Measurements from ENCODE around the gene DYNLRB2.

DYNLRB2 gene
- long read RNA-seq = 0 reads

DNA sequence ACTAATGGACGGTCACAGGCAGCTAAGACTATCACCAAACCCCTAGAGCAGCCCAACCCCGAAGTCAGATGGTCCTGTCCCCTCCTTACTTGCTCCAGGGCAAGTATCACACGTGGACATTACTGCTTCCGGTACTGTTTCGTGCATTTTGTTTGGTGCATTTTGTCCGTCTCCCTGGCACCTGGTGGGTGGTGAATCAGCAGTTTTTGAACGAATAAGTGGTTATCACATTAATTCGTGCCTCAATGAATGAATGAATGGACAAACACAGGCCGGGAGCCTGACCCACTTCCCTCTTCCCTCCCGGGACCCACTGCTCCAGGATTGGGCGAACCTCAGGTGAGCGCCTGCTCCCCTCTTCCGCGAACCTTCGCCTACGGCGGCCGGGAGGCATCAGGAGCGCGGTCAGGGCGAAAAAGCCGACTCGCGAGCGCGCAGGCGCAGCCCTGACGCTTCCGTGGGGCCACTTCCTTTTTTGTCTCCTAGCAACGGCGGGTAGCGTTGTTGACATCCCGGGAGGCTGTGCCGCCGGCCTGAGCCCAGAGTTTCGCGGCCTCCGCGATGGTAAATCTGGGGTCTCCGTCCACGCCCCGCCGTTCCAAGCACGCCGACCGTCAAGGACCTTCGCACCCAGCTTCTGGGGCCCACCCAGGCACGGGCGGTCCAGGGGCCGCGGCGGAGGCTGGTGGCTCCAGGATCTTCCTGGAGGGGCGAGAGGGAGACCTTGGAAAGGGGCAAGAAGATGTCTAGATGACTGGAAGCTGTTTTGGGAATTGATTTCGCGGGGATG lies at the start of gene DYNLRB2:
Gene DYNLRB2, plus strand, starts transcription at position 478 of the 790 bp plus-strand sequence. Its CDS starts 84 bp downstream, at position 562.
- peak within 1 kb of the TSS; percentile 46 for H3K4me3 ChIP-seq (replicated peaks; ENCODE audit: insufficient read depth, low read length)
- DNase-seq (ENCODE audit: low read depth in 1 of 2, low spot score in 1 of 2) = peak; percentile 88 to 92
- peak within 1 kb of the TSS; percentile 71 for H3K27ac ChIP-seq (replicated peaks)
- TF ChIP-seq SPI1 (IDR thresholded peaks at IDR 0.05; ENCODE audit: borderline replicate concordance, low read depth) (peak; percentile 83), POLR2AphosphoS5 (IDR thresholded peaks at IDR 0.05; ENCODE audit: low read depth) (peak; percentile 54; the same call in 1 of the 2 replicates), GABPA (IDR thresholded peaks at IDR 0.05; ENCODE audit: low read depth) (peak; percentile 68)
- TF ChIP-seq, protein P1, sequence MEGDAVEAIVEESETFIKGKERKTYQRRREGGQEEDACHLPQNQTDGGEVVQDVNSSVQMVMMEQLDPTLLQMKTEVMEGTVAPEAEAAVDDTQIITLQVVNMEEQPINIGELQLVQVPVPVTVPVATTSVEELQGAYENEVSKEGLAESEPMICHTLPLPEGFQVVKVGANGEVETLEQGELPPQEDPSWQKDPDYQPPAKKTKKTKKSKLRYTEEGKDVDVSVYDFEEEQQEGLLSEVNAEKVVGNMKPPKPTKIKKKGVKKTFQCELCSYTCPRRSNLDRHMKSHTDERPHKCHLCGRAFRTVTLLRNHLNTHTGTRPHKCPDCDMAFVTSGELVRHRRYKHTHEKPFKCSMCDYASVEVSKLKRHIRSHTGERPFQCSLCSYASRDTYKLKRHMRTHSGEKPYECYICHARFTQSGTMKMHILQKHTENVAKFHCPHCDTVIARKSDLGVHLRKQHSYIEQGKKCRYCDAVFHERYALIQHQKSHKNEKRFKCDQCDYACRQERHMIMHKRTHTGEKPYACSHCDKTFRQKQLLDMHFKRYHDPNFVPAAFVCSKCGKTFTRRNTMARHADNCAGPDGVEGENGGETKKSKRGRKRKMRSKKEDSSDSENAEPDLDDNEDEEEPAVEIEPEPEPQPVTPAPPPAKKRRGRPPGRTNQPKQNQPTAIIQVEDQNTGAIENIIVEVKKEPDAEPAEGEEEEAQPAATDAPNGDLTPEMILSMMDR (IDR thresholded peaks at IDR 0.05; ENCODE audit: insufficient read depth, low read length) = no peak
- TF ChIP-seq, protein P2, sequence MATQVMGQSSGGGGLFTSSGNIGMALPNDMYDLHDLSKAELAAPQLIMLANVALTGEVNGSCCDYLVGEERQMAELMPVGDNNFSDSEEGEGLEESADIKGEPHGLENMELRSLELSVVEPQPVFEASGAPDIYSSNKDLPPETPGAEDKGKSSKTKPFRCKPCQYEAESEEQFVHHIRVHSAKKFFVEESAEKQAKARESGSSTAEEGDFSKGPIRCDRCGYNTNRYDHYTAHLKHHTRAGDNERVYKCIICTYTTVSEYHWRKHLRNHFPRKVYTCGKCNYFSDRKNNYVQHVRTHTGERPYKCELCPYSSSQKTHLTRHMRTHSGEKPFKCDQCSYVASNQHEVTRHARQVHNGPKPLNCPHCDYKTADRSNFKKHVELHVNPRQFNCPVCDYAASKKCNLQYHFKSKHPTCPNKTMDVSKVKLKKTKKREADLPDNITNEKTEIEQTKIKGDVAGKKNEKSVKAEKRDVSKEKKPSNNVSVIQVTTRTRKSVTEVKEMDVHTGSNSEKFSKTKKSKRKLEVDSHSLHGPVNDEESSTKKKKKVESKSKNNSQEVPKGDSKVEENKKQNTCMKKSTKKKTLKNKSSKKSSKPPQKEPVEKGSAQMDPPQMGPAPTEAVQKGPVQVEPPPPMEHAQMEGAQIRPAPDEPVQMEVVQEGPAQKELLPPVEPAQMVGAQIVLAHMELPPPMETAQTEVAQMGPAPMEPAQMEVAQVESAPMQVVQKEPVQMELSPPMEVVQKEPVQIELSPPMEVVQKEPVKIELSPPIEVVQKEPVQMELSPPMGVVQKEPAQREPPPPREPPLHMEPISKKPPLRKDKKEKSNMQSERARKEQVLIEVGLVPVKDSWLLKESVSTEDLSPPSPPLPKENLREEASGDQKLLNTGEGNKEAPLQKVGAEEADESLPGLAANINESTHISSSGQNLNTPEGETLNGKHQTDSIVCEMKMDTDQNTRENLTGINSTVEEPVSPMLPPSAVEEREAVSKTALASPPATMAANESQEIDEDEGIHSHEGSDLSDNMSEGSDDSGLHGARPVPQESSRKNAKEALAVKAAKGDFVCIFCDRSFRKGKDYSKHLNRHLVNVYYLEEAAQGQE (IDR thresholded peaks at IDR 0.05; ENCODE audit: insufficient replicate concordance, low read depth) = no peak
- no peaks in the 10 kb centered on the region for H3K27me3 ChIP-seq (ENCODE audit: insufficient read depth, poor library complexity, severe bottlenecking)

DNA sequence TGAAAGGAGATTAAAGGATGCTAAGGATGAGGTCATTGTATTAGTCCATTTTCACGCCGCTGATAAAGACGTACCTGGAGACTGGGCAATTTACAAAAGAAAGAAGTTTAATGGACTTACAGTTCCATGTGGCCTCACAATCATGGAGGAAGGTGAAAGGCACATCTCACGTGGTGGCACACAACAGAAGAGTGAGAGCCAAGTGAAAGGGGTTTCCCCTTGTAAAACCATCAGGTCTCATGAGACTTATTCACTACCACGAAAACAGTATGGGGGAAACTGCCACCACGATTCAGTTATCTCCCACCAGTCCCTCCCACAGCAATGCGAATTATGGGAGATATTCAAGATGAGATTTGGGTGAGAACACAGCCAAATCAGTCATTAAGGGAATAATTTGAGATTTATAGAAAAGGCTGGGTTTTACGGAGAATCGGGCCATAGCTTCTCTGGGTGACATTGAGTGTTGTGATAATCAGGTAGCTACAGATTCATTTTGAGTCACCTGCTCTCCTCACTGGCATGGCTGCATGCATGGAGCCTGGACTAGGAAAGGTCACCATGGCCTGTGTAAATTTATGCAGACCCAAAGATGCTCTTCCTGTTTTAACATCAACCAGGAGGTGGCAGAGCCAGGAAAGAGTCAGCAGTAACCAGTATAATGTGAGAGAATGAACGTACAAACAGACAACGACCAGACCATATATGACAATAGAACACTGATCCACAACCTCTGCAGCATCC lies 40.5 kb upstream of the DYNLRB2 start:
- no peak for DNase-seq (ENCODE audit: low read depth in 1 of 2, low spot score in 1 of 2)
- no peaks in the 10 kb centered on the region for H3K27me3 ChIP-seq (ENCODE audit: insufficient read depth, poor library complexity, severe bottlenecking)
- H3K27ac ChIP-seq (replicated peaks) = no peak overlapping the region
- no peak for TF ChIP-seq POLR2AphosphoS5 (IDR thresholded peaks at IDR 0.05; ENCODE audit: low read depth)
- TF ChIP-seq SPI1 (IDR thresholded peaks at IDR 0.05; ENCODE audit: borderline replicate concordance, low read depth) = no peak
- TF ChIP-seq, protein P2 (IDR thresholded peaks at IDR 0.05; ENCODE audit: insufficient replicate concordance, low read depth) = no peak
- TF ChIP-seq, protein P1 (IDR thresholded peaks at IDR 0.05; ENCODE audit: insufficient read depth, low read length) = no peak
- TF ChIP-seq GABPA (IDR thresholded peaks at IDR 0.05; ENCODE audit: low read depth) = no peak
- no peak overlapping the region for H3K4me3 ChIP-seq (replicated peaks; ENCODE audit: insufficient read depth, low read length)

DNA sequence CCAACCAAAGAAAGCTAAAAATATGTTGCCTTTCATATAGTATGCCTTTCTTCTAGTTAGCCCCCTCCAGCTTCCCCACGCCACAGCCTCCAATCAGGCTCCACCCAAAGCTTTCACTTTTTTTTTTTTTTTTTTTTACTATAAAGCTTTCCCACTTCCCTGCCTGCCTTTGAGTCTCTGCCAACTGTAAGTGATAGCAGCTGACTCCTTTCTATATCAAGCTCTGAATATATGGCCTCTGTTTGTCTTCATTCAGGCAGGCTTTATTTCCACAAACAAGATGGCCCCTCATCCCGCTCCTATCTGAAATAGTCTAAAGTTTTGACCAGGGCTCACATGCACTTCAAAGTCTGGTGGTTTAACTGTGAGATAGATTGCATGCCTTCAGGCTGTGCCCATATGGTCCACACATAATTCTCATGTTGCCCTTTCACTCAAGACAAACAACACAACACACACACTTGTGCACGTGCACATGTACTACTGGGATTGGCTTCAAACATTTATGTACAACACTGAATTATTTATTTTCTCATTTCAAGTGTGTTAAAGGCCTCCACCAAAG lies 39.8 kb upstream of the DYNLRB2 start:
- H3K27ac ChIP-seq (replicated peaks) = no peak overlapping the region
- TF ChIP-seq, protein P2 (IDR thresholded peaks at IDR 0.05; ENCODE audit: insufficient replicate concordance, low read depth) = no peak
- TF ChIP-seq GABPA (IDR thresholded peaks at IDR 0.05; ENCODE audit: low read depth) = no peak
- TF ChIP-seq, protein P1 (IDR thresholded peaks at IDR 0.05; ENCODE audit: insufficient read depth, low read length) = no peak
- TF ChIP-seq SPI1 (IDR thresholded peaks at IDR 0.05; ENCODE audit: borderline replicate concordance, low read depth) = no peak
- no peak for TF ChIP-seq POLR2AphosphoS5 (IDR thresholded peaks at IDR 0.05; ENCODE audit: low read depth)

More for the DNA sequence above, 39.8 kb upstream of the DYNLRB2 start:
- Histone ChIP-seq H3K4me3 (replicated peaks; ENCODE audit: insufficient read depth, low read length) (no peak overlapping the region), H3K27me3 (ENCODE audit: insufficient read depth, poor library complexity, severe bottlenecking) (no peaks in the 10 kb centered on the region)
- DNase-seq (ENCODE audit: low read depth in 1 of 2, low spot score in 1 of 2) = no peak

Data from HL-60 (cell line).